D721Med (cell line): ENCODE results near the gene MCM7.
A peak's percentile ranks its signal among the peaks of the same experiment; 100 is the strongest.
"Not testable (repeated sequence)": the region's sequence is repeated elsewhere in the genome, so short reads cannot be mapped to it uniquely, and the experiment has no call there.

Experiments
- DNase-seq: peaks from one replicate; pipeline ENCODE4 v3.0.0; 2011; ENCODE audit warnings: low spot score; ENCODE audit not compliant: insufficient read length
- FAIRE-seq: peaks from 2 replicates; lab custom pipeline; 2011; peaks lifted over from hg19 to GRCh38; lab: Jason Lieb, UNC
- CTCF ChIP-seq: IDR thresholded peaks from 2 replicates; pipeline ENCODE4 v1.5.1; 2012; ENCODE audit warnings: mild to moderate bottlenecking, control low read depth; ENCODE audit not compliant: insufficient read depth; ENCODE audit errors: missing control alignments

Gene MCM7

DNA sequence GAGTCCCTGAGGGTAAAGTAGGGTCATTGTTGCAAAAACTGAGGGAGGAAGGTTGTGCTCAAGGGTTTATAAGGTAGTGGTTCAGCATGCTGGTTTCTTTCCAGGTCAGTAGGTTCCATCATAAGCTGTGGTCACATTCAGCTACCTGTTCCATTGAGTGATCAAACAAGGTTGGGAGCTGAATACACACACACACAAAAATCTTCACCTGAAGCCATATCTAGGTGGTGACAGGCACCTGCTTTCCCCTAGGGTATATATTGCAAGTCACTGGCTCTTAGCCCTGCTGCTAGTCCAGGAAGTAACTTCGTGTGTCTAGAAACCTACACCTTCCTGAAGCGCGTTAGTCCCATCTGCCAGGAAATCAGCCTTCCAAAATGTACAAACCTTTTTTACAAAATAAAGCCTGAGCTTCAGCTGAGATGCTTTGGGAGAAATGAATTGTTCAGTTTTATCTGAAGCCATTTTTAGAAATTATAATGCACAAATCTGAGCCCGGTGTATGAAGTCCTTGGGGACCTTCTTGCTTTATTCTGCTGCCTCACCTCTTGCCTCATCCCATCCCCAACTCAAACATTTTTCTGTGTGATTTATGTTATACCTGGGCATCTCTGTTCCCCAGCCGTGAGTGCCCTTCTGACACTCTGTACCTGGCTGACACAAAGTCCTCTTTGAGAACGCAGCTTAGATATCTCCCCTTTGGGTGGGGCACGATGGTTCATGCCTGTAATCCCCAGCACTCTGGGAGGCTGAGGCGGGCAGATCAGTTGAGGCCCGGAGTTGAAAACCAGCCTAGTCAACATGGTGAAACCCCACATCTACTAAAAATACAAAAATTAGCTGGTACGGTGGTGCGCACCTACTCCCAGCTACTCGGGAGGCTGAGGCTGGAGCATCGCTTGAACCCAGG, 36.9 kb upstream of the MCM7 start:
- no peak for DNase-seq
- no peak for FAIRE-seq
- no peak for TF ChIP-seq CTCF

DNA sequence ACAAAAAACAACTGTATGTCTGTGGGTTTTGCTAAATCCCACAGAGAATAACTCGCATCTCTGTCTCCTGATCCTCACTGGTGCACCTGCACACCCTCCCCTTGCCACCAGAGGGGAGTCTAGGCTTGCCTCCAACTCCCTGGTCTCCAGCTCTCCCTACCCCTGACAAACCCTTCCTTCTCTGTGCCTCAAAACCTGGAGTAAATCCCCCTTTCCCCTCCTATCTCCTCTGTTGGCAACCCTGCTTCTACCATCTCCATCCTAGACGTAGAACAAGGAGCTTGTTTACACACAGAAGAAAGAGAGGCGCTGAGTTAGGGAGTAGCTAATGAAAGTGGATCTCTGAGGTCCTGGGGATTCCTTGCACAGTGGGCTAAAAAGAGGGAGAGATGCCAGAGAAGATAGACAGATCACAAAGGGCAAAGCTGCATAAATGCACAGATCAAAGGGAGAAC, 31.5 kb upstream of the MCM7 start:
- no peak for DNase-seq
- no peak for FAIRE-seq
- peak; percentile 97 for TF ChIP-seq CTCF

DNA sequence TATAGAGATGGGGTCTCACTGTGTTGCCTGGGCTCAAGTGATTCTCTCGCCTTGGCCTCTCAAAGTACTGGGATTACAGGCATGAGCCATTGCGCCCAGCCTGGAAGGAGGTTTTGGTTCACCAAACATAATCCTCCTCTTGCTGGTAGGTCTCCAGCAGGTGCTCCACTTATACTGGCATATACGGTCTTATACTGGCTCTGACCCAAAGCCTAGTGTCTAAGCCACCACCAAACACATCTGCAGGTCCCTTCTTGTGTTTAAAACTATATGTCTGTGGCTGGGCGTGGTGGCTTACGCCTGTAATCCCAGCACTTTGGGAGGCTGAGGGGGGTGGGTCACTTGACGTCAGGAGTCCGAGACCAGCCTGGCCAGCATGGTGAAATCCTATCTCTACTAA, 30.9 kb upstream of the MCM7 start:
- no peak for TF ChIP-seq CTCF
- DNase-seq: no peak
- no peak for FAIRE-seq

GRCh38 chr7:100130608-100131453, 29.6 kb upstream of the MCM7 start:
- no peak for DNase-seq
- peak; percentile 78 for TF ChIP-seq CTCF
- FAIRE-seq: no peak

GRCh38 chr7:100130220-100130607, 29.0 kb upstream of the MCM7 start:
- not testable (repeated sequence) for DNase-seq, FAIRE-seq

DNA sequence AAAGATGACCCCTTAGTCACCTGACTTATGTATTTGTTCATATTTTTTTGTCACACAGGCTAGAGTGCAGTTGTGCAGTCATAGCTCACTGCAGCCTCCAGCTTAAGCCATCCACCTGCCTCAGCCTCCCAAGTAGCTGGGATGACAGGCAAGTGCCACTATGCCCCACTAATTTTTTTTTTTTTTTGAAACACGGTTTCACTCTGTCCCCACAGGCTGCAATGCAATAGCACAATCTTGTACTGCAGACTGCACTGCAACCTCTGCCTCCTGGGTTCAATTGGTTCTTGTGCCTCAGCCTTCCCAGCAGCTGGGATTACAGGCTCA, 27.4 kb upstream of the MCM7 start:
- no peak for FAIRE-seq
- no peak for DNase-seq
- TF ChIP-seq CTCF: no peak

DNA sequence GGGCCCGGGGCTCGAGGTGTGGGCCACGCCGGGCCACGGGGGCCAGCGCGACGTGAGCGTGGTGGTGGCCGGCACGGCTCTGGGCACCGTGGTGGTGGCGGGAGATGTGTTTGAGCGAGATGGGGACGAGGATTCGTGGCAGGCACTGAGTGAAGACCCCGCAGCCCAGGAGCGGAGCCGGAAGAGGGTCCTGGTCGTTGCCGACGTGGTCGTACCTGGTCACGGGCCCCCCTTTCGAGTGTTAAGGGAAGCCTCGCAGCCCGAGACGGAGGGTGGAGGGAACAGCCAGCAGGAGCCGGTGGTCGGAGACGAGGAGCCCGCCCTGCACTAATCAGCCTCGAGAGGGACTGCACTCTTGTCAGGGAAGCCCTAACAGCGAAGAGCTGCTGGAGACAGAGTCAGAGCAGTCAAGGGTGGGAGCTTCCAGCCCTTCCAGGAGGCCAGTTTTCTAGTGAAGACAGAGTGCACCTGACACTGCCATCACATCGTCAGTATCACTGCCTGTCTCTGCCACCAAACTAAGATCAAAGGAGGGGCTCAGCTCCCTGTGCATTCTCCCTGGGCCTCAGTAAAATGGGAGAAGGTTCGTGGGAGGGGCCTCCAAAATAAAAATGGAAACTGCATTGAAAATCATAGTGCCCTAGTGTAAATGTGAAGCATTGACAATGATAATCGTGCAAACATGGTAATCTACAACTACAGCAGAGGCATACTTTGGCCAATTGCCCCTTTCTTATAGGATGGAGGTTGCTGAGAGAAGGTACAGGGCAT, 26.9 kb upstream of the MCM7 start:
- no peak for TF ChIP-seq CTCF
- FAIRE-seq: no peak
- no peak for DNase-seq
